RWPE2 (cell line): ENCODE data around the gene UBR1.
"Not testable (repeated sequence)": the region's sequence is repeated elsewhere in the genome, so short reads cannot be mapped to it uniquely, and the experiment has no call there.

Experiments used
- ATAC-seq: fragments of 200-7000 bp; cut with Tn5 transposase; 3 replicates; pipeline ENCODE4 v1.9.1; 2021; ENCODE audit warnings: low read depth
- DNase-seq: peaks from one replicate; pipeline ENCODE4 v3.0.0-alpha.2; 2020; ENCODE audit warnings: low spot score
- H3K27ac ChIP-seq: fragments of 450-650 bp; 2 replicates; pipeline ENCODE4 v1.5.1; 2017; ENCODE audit warnings: mild to moderate bottlenecking; ENCODE audit not compliant: poor library complexity, severe bottlenecking
- H3K27me3 ChIP-seq: fragments of 250-450 bp; sonication (Bioruptor Pico); 2 replicates; pipeline ENCODE4 v1.5.1; 2021; ENCODE audit warnings: mild to moderate bottlenecking, moderate library complexity; ENCODE audit not compliant: insufficient read depth, poor library complexity, severe bottlenecking
- H3K36me3 ChIP-seq: fragments of 250-450 bp; sonication (Bioruptor Pico); 2 replicates; pipeline ENCODE4 v1.5.1; 2020; ENCODE audit warnings: low read depth, mild to moderate bottlenecking, moderate library complexity
- H3K4me1 ChIP-seq: fragments of 250-450 bp; sonication (Bioruptor Pico); 2 replicates; pipeline ENCODE4 v1.5.1; 2021; ENCODE audit warnings: mild to moderate bottlenecking, moderate library complexity; ENCODE audit not compliant: insufficient read depth, poor library complexity, severe bottlenecking
- H3K4me3 ChIP-seq: fragments of 250-450 bp; sonication (Bioruptor Pico); 2 replicates; pipeline ENCODE4 v1.5.1; 2021; ENCODE audit warnings: mild to moderate bottlenecking, moderate library complexity; ENCODE audit not compliant: severe bottlenecking
- H3K9me3 ChIP-seq: fragments of 250-450 bp; sonication (Bioruptor Pico); 2 replicates; pipeline ENCODE4 v1.5.1; 2021; ENCODE audit warnings: mild to moderate bottlenecking, moderate library complexity; ENCODE audit not compliant: severe bottlenecking
- TF ChIP-seq, protein P1 (sequence below): fragments of 450-650 bp; IDR thresholded peaks from one replicate; pipeline ENCODE4 v1.5.1; 2017; ENCODE audit warnings: mild to moderate bottlenecking, moderate library complexity; ENCODE audit not compliant: poor library complexity, severe bottlenecking

The UBR1 gene

GRCh38 chr15:43006991-43007390 is 98.8 kb downstream of the UBR1 start:
- no peak for DNase-seq
- no peak overlapping the region for H3K27ac ChIP-seq
- H3K36me3 ChIP-seq: peaks cover 74% of the 10 kb centered on the region
- H3K27me3 ChIP-seq: no peaks in the 10 kb centered on the region
- H3K4me1 ChIP-seq: no peaks in the 10 kb centered on the region
- no peak overlapping the region for H3K4me3 ChIP-seq
- TF ChIP-seq, protein P1, sequence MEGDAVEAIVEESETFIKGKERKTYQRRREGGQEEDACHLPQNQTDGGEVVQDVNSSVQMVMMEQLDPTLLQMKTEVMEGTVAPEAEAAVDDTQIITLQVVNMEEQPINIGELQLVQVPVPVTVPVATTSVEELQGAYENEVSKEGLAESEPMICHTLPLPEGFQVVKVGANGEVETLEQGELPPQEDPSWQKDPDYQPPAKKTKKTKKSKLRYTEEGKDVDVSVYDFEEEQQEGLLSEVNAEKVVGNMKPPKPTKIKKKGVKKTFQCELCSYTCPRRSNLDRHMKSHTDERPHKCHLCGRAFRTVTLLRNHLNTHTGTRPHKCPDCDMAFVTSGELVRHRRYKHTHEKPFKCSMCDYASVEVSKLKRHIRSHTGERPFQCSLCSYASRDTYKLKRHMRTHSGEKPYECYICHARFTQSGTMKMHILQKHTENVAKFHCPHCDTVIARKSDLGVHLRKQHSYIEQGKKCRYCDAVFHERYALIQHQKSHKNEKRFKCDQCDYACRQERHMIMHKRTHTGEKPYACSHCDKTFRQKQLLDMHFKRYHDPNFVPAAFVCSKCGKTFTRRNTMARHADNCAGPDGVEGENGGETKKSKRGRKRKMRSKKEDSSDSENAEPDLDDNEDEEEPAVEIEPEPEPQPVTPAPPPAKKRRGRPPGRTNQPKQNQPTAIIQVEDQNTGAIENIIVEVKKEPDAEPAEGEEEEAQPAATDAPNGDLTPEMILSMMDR: no peak
- no peak for ATAC-seq
- H3K9me3 ChIP-seq: no peaks in the 10 kb centered on the region

DNA sequence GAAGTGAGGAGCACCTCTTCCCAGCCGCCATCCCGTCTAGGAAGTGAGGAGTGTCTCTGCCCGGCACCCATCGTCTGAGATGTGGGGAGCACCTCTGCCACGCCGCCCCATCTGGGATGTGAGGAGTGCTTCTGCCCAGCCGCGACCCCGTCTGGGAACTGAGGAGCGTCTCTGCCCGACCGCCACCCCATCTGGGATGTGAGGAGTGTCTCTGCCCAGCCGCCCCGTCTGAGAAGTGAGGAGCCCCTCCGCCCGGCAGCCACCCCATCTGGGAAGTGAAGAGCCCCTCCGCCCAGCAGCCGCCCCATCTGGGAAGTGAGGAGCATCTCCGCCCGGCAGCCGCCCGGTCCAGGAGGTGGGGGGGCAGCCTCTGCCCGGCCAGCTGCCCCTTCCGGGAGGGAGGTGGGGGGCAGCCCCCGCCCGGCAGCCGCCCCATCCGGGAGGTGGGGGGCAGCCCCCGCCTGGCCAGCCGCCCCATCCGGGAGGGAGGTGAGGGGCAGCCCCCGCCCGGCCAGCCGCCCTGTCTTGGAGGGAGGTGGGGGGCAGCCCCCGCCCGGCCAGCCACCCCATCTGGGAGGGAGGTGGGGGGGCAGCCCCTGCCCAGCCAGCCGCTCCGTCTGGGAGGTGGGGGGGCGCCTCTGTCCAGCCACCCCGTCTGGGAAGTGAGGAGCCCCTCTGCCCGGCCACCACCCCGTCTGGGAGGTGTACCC is 100.8 kb downstream of the UBR1 start:
- not testable (repeated sequence) for H3K4me3 ChIP-seq, DNase-seq, H3K9me3 ChIP-seq, H3K27me3 ChIP-seq, ATAC-seq, H3K4me1 ChIP-seq, H3K27ac ChIP-seq
- H3K36me3 ChIP-seq: peaks cover 67% of the 10 kb centered on the region

GRCh38 chr15:42999201-42999779 is 106.5 kb downstream of the UBR1 start:
- ATAC-seq (no peak), DNase-seq (no peak)
- TF ChIP-seq, protein P1: no peak
- Histone ChIP-seq H3K36me3 (peaks cover 67% of the 10 kb centered on the region), H3K4me1 (peaks cover 5% of the 10 kb centered on the region), H3K9me3 (no peaks in the 10 kb centered on the region), H3K27ac (no peak overlapping the region), H3K27me3 (no peaks in the 10 kb centered on the region), H3K4me3 (no peak overlapping the region)

DNA sequence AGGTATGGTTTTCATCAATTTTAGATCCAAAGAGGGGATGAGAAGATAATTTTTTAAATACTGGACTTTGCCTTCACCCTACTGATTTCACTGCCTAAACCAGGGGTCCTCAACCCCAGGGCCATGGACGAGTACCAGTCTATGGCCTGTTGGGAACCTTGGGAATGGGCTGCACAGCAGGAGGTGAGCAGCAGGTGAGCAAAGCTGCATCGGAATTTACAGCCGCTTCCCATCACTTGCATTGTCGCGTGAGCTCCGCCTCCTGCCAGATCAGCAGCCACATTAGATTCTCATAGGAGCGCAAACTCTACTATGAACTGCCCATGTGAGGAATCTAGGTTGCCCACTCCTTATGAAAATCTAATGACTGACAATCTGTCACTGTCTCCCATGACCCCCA is 109.0 kb downstream of the UBR1 start:
- no peaks in the 10 kb centered on the region for H3K27me3 ChIP-seq
- no peaks in the 10 kb centered on the region for H3K9me3 ChIP-seq
- TF ChIP-seq, protein P1: no peak
- H3K36me3 ChIP-seq: peaks cover 49% of the 10 kb centered on the region
- H3K27ac ChIP-seq: no peak overlapping the region
- H3K4me1 ChIP-seq: peaks cover 5% of the 10 kb centered on the region
- no peak for ATAC-seq
- no peak for DNase-seq
- no peak overlapping the region for H3K4me3 ChIP-seq

GRCh38 chr15:42994546-42994945 is 111.3 kb downstream of the UBR1 start:
- peaks cover 5% of the 10 kb centered on the region for H3K4me1 ChIP-seq
- H3K9me3 ChIP-seq: no peaks in the 10 kb centered on the region
- H3K27me3 ChIP-seq: no peaks in the 10 kb centered on the region
- peak; percentile 76 for ATAC-seq
- no peak for DNase-seq
- H3K4me3 ChIP-seq: no peak overlapping the region
- H3K27ac ChIP-seq: no peak overlapping the region
- H3K36me3 ChIP-seq: peaks cover 47% of the 10 kb centered on the region
- TF ChIP-seq, protein P1: no peak
